ENCODE results near the gene UBXN6.

DNA sequence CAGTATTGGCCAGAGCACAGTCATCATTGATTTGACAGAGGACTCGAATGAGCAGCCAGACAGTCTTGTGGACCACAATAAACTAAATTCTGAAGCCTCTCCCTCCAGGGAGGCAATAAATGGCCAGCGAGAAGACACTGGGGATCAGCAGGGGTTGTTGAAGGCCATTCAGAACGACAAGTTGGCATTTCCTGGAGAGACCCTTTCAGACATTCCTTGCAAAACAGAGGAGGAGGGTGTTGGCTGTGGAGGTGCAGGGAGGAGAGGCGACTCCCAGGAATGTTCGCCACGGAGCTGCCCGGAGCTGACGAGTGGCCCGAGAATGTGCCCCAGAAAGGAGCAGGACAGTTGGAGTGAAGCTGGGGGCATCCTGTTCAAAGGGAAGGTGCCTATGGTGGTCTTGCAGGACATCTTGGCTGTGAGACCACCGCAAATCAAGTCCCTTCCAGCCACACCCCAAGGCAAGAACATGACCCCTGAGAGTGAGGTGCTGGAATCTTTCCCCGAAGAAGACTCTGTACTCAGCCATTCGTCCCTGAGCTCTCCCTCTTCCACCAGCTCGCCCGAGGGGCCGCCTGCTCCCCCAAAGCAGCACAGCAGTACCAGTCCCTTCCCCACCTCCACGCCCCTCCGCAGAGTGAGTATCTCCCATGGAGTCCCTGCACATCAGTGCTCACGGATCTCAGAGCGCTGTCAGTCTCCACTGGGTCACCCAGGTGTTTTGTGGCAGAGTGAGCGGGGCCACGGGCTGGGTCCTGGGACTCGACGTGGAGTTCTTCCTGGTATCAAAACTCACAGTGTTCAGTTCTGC lies 48.3 kb downstream of the UBXN6 start:
- TF ChIP-seq, protein P1, sequence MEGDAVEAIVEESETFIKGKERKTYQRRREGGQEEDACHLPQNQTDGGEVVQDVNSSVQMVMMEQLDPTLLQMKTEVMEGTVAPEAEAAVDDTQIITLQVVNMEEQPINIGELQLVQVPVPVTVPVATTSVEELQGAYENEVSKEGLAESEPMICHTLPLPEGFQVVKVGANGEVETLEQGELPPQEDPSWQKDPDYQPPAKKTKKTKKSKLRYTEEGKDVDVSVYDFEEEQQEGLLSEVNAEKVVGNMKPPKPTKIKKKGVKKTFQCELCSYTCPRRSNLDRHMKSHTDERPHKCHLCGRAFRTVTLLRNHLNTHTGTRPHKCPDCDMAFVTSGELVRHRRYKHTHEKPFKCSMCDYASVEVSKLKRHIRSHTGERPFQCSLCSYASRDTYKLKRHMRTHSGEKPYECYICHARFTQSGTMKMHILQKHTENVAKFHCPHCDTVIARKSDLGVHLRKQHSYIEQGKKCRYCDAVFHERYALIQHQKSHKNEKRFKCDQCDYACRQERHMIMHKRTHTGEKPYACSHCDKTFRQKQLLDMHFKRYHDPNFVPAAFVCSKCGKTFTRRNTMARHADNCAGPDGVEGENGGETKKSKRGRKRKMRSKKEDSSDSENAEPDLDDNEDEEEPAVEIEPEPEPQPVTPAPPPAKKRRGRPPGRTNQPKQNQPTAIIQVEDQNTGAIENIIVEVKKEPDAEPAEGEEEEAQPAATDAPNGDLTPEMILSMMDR (IDR thresholded peaks at IDR 0.05), result no peak
- TF ChIP-seq POLR2A (IDR thresholded peaks at IDR 0.05), result no peak
